G401.6 (cell line): ENCODE measurements around the gene RNF39.
"Not testable (repeated sequence)": the region's sequence is repeated elsewhere in the genome, so short reads cannot be mapped to it uniquely, and the experiment has no call there.

Experiments
- FAIRE-seq: peaks from 2 replicates; lab custom pipeline; 2012; peaks lifted over from hg19 to GRCh38; lab: Jason Lieb, UNC

The RNF39 gene

GRCh38 chr6:30061092-30061857 is 14.3 kb downstream of the RNF39 start, which contains the start of gene POLR1H:
Gene POLR1H (plus strand): TSS chr6:30061265. CDS start chr6:30061525, 260 bp downstream.
- FAIRE-seq, result peak; percentile 94

- no peak for FAIRE-seq
Observed at GRCh38 chr6:30060606-30061091, 14.9 kb downstream of the RNF39 start.

GRCh38 chr6:30055513-30055912 is 20.1 kb downstream of the RNF39 start:
- no peak for FAIRE-seq

- no peak for FAIRE-seq
Observed at GRCh38 chr6:30053682-30054081, 21.9 kb downstream of the RNF39 start.

- no peak for FAIRE-seq
Observed at GRCh38 chr6:30047220-30047619, 28.3 kb downstream of the RNF39 start.

- no peak for FAIRE-seq
Observed at GRCh38 chr6:30044630-30045029, 30.9 kb downstream of the RNF39 start.

- no peak for FAIRE-seq
Observed at GRCh38 chr6:30043744-30044143, 31.8 kb downstream of the RNF39 start.

GRCh38 chr6:30042914-30043313 is 32.7 kb downstream of the RNF39 start:
- no peak for FAIRE-seq

GRCh38 chr6:30042476-30042875 is 33.1 kb downstream of the RNF39 start:
- FAIRE-seq, result no peak

GRCh38 chr6:30041821-30042220 is 33.7 kb downstream of the RNF39 start:
- FAIRE-seq, result no peak

- FAIRE-seq, result no peak
Observed at GRCh38 chr6:30041221-30041620, 34.3 kb downstream of the RNF39 start.

GRCh38 chr6:30037182-30037788 is 38.3 kb downstream of the RNF39 start:
- no peak for FAIRE-seq

GRCh38 chr6:30035784-30036183 is 39.8 kb downstream of the RNF39 start:
- no peak for FAIRE-seq

GRCh38 chr6:30033440-30033839 is 42.1 kb downstream of the RNF39 start:
- FAIRE-seq, result not testable (repeated sequence)

GRCh38 chr6:30031381-30031780 is 44.2 kb downstream of the RNF39 start:
- no peak for FAIRE-seq

GRCh38 chr6:30029588-30029987 is 46.0 kb downstream of the RNF39 start:
- no peak for FAIRE-seq

- FAIRE-seq, result no peak
Observed at GRCh38 chr6:30025186-30025585, 50.4 kb downstream of the RNF39 start.

- not testable (repeated sequence) for FAIRE-seq
Observed at GRCh38 chr6:30022712-30023111, 52.9 kb downstream of the RNF39 start.

- no peak for FAIRE-seq
Observed at GRCh38 chr6:30022189-30022588, 53.4 kb downstream of the RNF39 start.

- FAIRE-seq, result no peak
Observed at GRCh38 chr6:30020626-30021025, 54.9 kb downstream of the RNF39 start.
